Spleen (tissue), 7 donors: ENCODE measurements around the gene BDNF.
"Not testable (repeated sequence)": the region's sequence is repeated elsewhere in the genome, so short reads cannot be mapped to it uniquely, and the experiment has no call there.

Experiments used
- CTCF ChIP-seq, 11 experiments: fragments of 200-600 bp in 7 of 11; fragments of 450-650 bp in 4 of 11; sonication (generic) in 4 of 11; IDR thresholded peaks in 8 of 11; conservative IDR thresholded peaks in 3 of 11; 1 replicate in 7 of 11; 2 replicates in 4 of 11; pipeline versions ENCODE4 v1.4.0 to v1.8.0; 2016 to 2021; ENCODE audit warnings: antibody characterized with exemption in 11 of 11, inconsistent platforms in 4 of 11, mild to moderate bottlenecking in 1 of 11
- POLR2A ChIP-seq, 3 donors: fragments of 450-650 bp; IDR thresholded peaks; one replicate each; pipeline ENCODE4 v1.5.1; 2017; ENCODE audit warnings: antibody characterized with exemption in 3 of 3, mild to moderate bottlenecking in 1 of 3
- POLR2AphosphoS5 ChIP-seq, 3 donors: sonication (generic); formaldehyde crosslinking; IDR thresholded peaks; one replicate each; pipeline ENCODE4 v1.5.1; 2017; ENCODE audit warnings: antibody characterized with exemption in 3 of 3
- donor health status: DM: no; HTN: no; CAD: no; lungs with moderate emphysema.
- donor health status: DM: no; HTN: no; CAD: no.
- donor health status: DM: no; HTN: no; CAD: no.

- not testable (repeated sequence) for TF ChIP-seq CTCF (IDR thresholded peaks at IDR 0.05 in 8 of 11, conservative IDR thresholded peaks at IDR 0.05 in 3 of 11); POLR2A (IDR thresholded peaks at IDR 0.05); POLR2AphosphoS5 (IDR thresholded peaks at IDR 0.05)
Measured at GRCh38 chr11:27665508-27666101, 34.6 kb downstream of the BDNF start.
